OCI-LY1 (cell line): ENCODE measurements around the gene NTPCR.

Experiments used
- H2AFZ ChIP-seq: fragments of 200-600 bp; sonication (generic), shearing (Covaris generic); 2 replicates; pipeline ENCODE4 v1.6.0; 2014; ENCODE audit warnings: antibody characterized with exemption, mild to moderate bottlenecking, low read length
- H3F3A ChIP-seq: fragments of 200-600 bp; sonication (generic), shearing (Covaris generic); 2 replicates; pipeline ENCODE4 v1.6.0; 2014; ENCODE audit warnings: mild to moderate bottlenecking, antibody characterized with exemption, low read length, moderate library complexity; ENCODE audit not compliant: insufficient read depth
- H3K27ac ChIP-seq: fragments of 200-600 bp; sonication (generic); 2 replicates; pipeline ENCODE4 v1.5.1; 2014; ENCODE audit warnings: low read length, mixed run types, mild to moderate bottlenecking, low read depth; ENCODE audit not compliant: poor library complexity, severe bottlenecking
- H3K27me3 ChIP-seq: fragments of 200-600 bp; sonication (generic); 2 replicates; pipeline ENCODE4 v1.6.0; 2014; ENCODE audit warnings: antibody characterized with exemption, mild to moderate bottlenecking, low read length, moderate library complexity; ENCODE audit not compliant: insufficient read depth
- H3K36me3 ChIP-seq: fragments of 200-600 bp; sonication (generic); 2 replicates; pipeline ENCODE4 v1.6.1; 2014; ENCODE audit warnings: mild to moderate bottlenecking, antibody characterized with exemption, low read length, moderate library complexity, mixed read lengths; ENCODE audit not compliant: insufficient read depth
- H3K4me1 ChIP-seq: fragments of 200-600 bp; sonication (generic); 2 replicates; pipeline ENCODE4 v1.5.1; 2014; ENCODE audit warnings: mild to moderate bottlenecking, low read length, moderate library complexity; ENCODE audit not compliant: insufficient read depth, severe bottlenecking
- H3K4me2 ChIP-seq: fragments of 200-600 bp; sonication (generic), shearing (Covaris generic); 2 replicates; pipeline ENCODE4 v1.6.1; 2014; ENCODE audit warnings: low read length
- H3K4me3 ChIP-seq: fragments of 200-600 bp; sonication (generic); 2 replicates; pipeline ENCODE4 v1.5.1; 2014; ENCODE audit warnings: low read length, low read depth, mild to moderate bottlenecking, mixed read lengths; ENCODE audit not compliant: poor library complexity, severe bottlenecking
- H3K79me2 ChIP-seq: fragments of 200-600 bp; shearing (Covaris generic); 2 replicates; pipeline ENCODE4 v1.6.1; 2016; ENCODE audit warnings: mixed run types, low read length, mixed read lengths; ENCODE audit not compliant: insufficient read depth
- H3K9ac ChIP-seq: fragments of 200-600 bp; sonication (generic), shearing (Covaris generic); 2 replicates; pipeline ENCODE4 v1.6.1; 2014; ENCODE audit warnings: mild to moderate bottlenecking, low read length, mixed read lengths
- H3K9me2 ChIP-seq: fragments of 200-600 bp; sonication (generic), shearing (Covaris generic); 2 replicates; pipeline ENCODE4 v1.6.1; 2014; ENCODE audit warnings: low read depth, mild to moderate bottlenecking, low read length, mixed read lengths
- H3K9me3 ChIP-seq: fragments of 200-600 bp; shearing (Covaris generic); 2 replicates; pipeline ENCODE4 v1.6.1; 2014; ENCODE audit warnings: low read length, mixed read lengths
- H4K20me1 ChIP-seq: fragments of 200-600 bp; sonication (generic), shearing (Covaris generic); 2 replicates; pipeline ENCODE4 v1.6.0; 2016; ENCODE audit warnings: mild to moderate bottlenecking, low read length; ENCODE audit not compliant: insufficient read depth
- CTCF ChIP-seq: fragments of 200-600 bp; sonication (generic), shearing (Covaris generic); IDR thresholded peaks from 2 replicates; pipeline ENCODE4 v1.5.1; 2017; ENCODE audit warnings: mild to moderate bottlenecking, antibody characterized with exemption, low read length, moderate library complexity, mixed read lengths
- EZH2 ChIP-seq: fragments of 200-600 bp; sonication (generic), shearing (Covaris generic); IDR thresholded peaks from 2 replicates; pipeline ENCODE4 v1.8.0; 2017; ENCODE audit warnings: borderline replicate concordance, mixed run types, mild to moderate bottlenecking, antibody characterized with exemption, low read length, moderate library complexity, mixed read lengths

NTPCR gene

GRCh38 chr1:232922485-232922884 lies 27.9 kb upstream of the NTPCR start:
- no peaks in the 10 kb centered on the region for H3K9me2 ChIP-seq
- H3F3A ChIP-seq = no peaks in the 10 kb centered on the region
- no peaks in the 10 kb centered on the region for H3K36me3 ChIP-seq
- no peak for TF ChIP-seq EZH2
- no peak for TF ChIP-seq CTCF
- no peak overlapping the region for H2AFZ ChIP-seq
- H3K9me3 ChIP-seq = no peaks in the 10 kb centered on the region
- H3K27me3 ChIP-seq = no peaks in the 10 kb centered on the region
- no peak overlapping the region for H3K9ac ChIP-seq
- no peaks in the 10 kb centered on the region for H4K20me1 ChIP-seq
- H3K27ac ChIP-seq = no peak overlapping the region
- no peak overlapping the region for H3K4me2 ChIP-seq
- no peaks in the 10 kb centered on the region for H3K79me2 ChIP-seq
- H3K4me1 ChIP-seq = no peaks in the 10 kb centered on the region
- no peak overlapping the region for H3K4me3 ChIP-seq

GRCh38 chr1:232923739-232924386 lies 26.5 kb upstream of the NTPCR start:
- no peaks in the 10 kb centered on the region for H3K9me3 ChIP-seq
- no peaks in the 10 kb centered on the region for H3K36me3 ChIP-seq

GRCh38 chr1:232924874-232925273 lies 25.5 kb upstream of the NTPCR start:
- no peaks in the 10 kb centered on the region for H3K36me3 ChIP-seq
- H3K4me2 ChIP-seq = no peak overlapping the region
- H4K20me1 ChIP-seq = no peaks in the 10 kb centered on the region
- H3K27me3 ChIP-seq = no peaks in the 10 kb centered on the region
- no peaks in the 10 kb centered on the region for H3K9me2 ChIP-seq
- no peaks in the 10 kb centered on the region for H3F3A ChIP-seq
- H3K9me3 ChIP-seq = no peaks in the 10 kb centered on the region
- TF ChIP-seq EZH2 (no peak), CTCF (no peak)
- no peak overlapping the region for H3K9ac ChIP-seq
- H3K4me1 ChIP-seq = no peaks in the 10 kb centered on the region
- H3K27ac ChIP-seq = no peak overlapping the region
- H3K4me3 ChIP-seq = no peak overlapping the region
- no peak overlapping the region for H2AFZ ChIP-seq
- no peaks in the 10 kb centered on the region for H3K79me2 ChIP-seq

More at GRCh38 chr1:232923739-232924386, 26.5 kb upstream of the NTPCR start:
- Histone ChIP-seq H3K4me1 (no peaks in the 10 kb centered on the region), H3K79me2 (no peaks in the 10 kb centered on the region), H3K4me2 (no peak overlapping the region), H3K9me2 (no peaks in the 10 kb centered on the region), H3K27me3 (no peaks in the 10 kb centered on the region), H2AFZ (no peak overlapping the region), H3K27ac (no peak overlapping the region), H3K9ac (no peak overlapping the region), H4K20me1 (no peaks in the 10 kb centered on the region), H3F3A (no peaks in the 10 kb centered on the region), H3K4me3 (no peak overlapping the region)
- no peak for TF ChIP-seq EZH2
